Epithelial cell of esophagus (primary cell): ENCODE data around the gene UNC5CL.
"Not testable (repeated sequence)": the region's sequence is repeated elsewhere in the genome, so short reads cannot be mapped to it uniquely, and the experiment has no call there.

Experiments used
- DNase-seq: peaks from one replicate; pipeline ENCODE4 v3.0.0; 2010; ENCODE audit warnings: low read depth
- H3K4me3 ChIP-seq: 2 replicates; pipeline ENCODE4 v1.5.1; 2011; ENCODE audit warnings: mild to moderate bottlenecking, low read length, control low read depth
- CTCF ChIP-seq: IDR thresholded peaks from 2 replicates; pipeline ENCODE4 v1.5.1; 2011; ENCODE audit warnings: low read depth, mild to moderate bottlenecking, low read length, control low read depth, inconsistent platforms; ENCODE audit not compliant: insufficient read depth; ENCODE audit errors: missing control alignments

UNC5CL gene

GRCh38 chr6:41022294-41022693 lies 16.7 kb downstream of the UNC5CL start:
- DNase-seq = peak; percentile 92
- H3K4me3 ChIP-seq = no peak overlapping the region
- no peak for TF ChIP-seq CTCF

- TF ChIP-seq CTCF = peak; percentile 44
- peak; percentile 76 for DNase-seq
- H3K4me3 ChIP-seq = no peak overlapping the region
Observed at GRCh38 chr6:41021832-41022231, 17.2 kb downstream of the UNC5CL start.

DNA sequence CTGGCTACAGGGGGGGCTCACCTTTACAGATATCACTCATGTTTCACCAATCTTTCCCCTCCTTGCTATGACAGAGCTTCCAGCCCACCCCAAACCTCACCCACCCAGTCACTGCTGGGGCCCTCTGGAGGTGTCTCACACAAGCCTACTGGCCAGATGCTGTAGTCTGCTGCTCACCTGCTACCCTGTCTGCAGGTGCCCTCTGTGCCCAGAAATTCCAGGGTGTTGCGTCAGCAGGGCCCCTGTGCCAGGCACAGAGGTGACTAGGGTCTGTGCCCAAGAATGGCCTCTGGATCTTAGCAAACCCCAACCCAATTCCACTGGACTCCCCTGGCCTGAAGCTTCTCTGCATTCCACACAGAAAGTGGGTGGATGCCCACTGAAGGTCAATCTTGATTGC lies 21.4 kb downstream of the UNC5CL start:
- H3K4me3 ChIP-seq = no peak overlapping the region
- TF ChIP-seq CTCF = no peak
- DNase-seq = no peak

- H3K4me3 ChIP-seq, DNase-seq: not testable (repeated sequence)
Observed at GRCh38 chr6:41015860-41016259, 23.2 kb downstream of the UNC5CL start.

DNA sequence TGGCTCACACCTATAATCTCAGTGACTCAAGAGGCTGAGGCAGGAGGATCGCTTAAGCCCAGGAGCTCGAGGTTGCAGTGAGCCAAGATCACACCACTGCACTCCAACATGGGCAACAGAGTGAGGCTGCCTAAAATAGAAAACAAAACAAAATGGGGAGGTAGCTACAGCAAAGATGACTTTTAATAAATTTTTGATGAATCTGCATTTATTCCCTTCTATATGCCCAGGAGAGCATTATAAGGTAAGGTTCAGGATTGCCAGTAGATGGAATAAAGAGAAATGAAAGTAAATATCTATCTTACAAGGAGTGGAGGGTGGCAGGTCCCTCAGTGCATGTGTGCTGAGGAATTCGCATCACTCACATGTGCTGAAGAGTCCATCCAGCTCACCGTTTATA lies 24.2 kb downstream of the UNC5CL start:
- DNase-seq = no peak
- H3K4me3 ChIP-seq = no peak overlapping the region
- TF ChIP-seq CTCF = no peak

- DNase-seq = no peak
Observed at GRCh38 chr6:41013466-41014153, 25.4 kb downstream of the UNC5CL start.

GRCh38 chr6:41011673-41012072 lies 27.3 kb downstream of the UNC5CL start:
- no peak for DNase-seq
- H3K4me3 ChIP-seq = no peak overlapping the region
- TF ChIP-seq CTCF = no peak

More at GRCh38 chr6:41013466-41014153, 25.4 kb downstream of the UNC5CL start:
- TF ChIP-seq CTCF = no peak
- no peak overlapping the region for H3K4me3 ChIP-seq
